GM12878 (cell line): ENCODE data around the gene SF3B4. TPM values are rescaled to one million over a fixed set of nuclear protein-coding genes. Genes with fewer than 3 reads are reported as not detected.

Experiments used
- ESRRA ChIP-seq: IDR thresholded peaks from 2 replicates; pipeline ENCODE4 v1.6.1; 2012; ENCODE audit warnings: mild to moderate bottlenecking, low read length, improper control_type of control experiment
- LARP7 ChIP-seq: fragments of 450-650 bp; IDR thresholded peaks from 2 replicates; pipeline ENCODE4 v1.6.1; 2017; ENCODE audit warnings: mild to moderate bottlenecking
- RCOR1 ChIP-seq: conservative IDR thresholded peaks from 2 replicates; pipeline ENCODE4 v1.6.1; 2012; ENCODE audit warnings: low read depth, low read length, improper control_type of control experiment
- RELB ChIP-seq: fragments of 450-650 bp; IDR thresholded peaks from 2 replicates; pipeline ENCODE4 v1.6.1; 2017; ENCODE audit warnings: low read depth, mild to moderate bottlenecking, moderate library complexity
- SIN3A ChIP-seq: IDR thresholded peaks from 2 replicates; pipeline ENCODE4 v1.6.1; 2012; ENCODE audit warnings: low read depth, low read length, improper control_type of control experiment
- SKIL ChIP-seq: fragments of 450-650 bp; IDR thresholded peaks from 2 replicates; pipeline ENCODE4 v1.6.1; 2017; ENCODE audit warnings: mild to moderate bottlenecking, low read depth, inconsistent platforms; ENCODE audit not compliant: poor library complexity, severe bottlenecking
- SREBF2 ChIP-seq: IDR thresholded peaks from 2 replicates; pipeline ENCODE4 v1.6.1; 2012; ENCODE audit warnings: mild to moderate bottlenecking, low read length
- ZBTB4 ChIP-seq: fragments of 450-650 bp; formaldehyde crosslinking; IDR thresholded peaks from 2 replicates; pipeline ENCODE4 v1.4.0; 2022; ENCODE audit warnings: mild to moderate bottlenecking, moderate library complexity
- ZZZ3 ChIP-seq: IDR thresholded peaks from 2 replicates; pipeline ENCODE4 v1.6.1; 2011; ENCODE audit warnings: low read depth; ENCODE audit not compliant: control insufficient read depth, insufficient read length
- polyA plus RNA-seq, 11 experiments: library from polyadenylated mRNA; depleted of rRNA in 4 of 11; unstranded in 6 of 11; stranded (reverse) in 5 of 11; fragments of >200 nt; fragmentation: Nextera tagmentation in 4 of 11; fragmentation: Illumina TruSeq in 1 of 11; extraction: Ambion mirVana in 4 of 11; extraction: Trizol in 1 of 11; gene quantifications; 1 replicate in 1 of 11; 2 replicates in 10 of 11; pipeline versions ENCODE4 v1.2.1 to v1.2.3, GENCODE V29; 2011 to 2016; ENCODE audit warnings: inconsistent platforms in 2 of 11, missing spikeins in 2 of 11, low read depth in 1 of 11
- total RNA-seq, 4 experiments: library from RNA; depleted of rRNA in 3 of 4; stranded (reverse); fragments of >200 nt in 3 of 4; fragmentation: Illumina TruSeq in 1 of 4; extraction: Trizol in 1 of 4; gene quantifications; 2 replicates each; pipeline versions ENCODE4 v1.2.1 to v1.2.3, GENCODE V29; 2013 to 2021

The SF3B4 gene
- total and polyA plus RNA-seq, 10 of the 15 experiments (the other 5 are each of a cell fraction or from before 2014, with no cell fraction given) = 1.9 to 146 (median 27.5) TPM

GRCh38 chr1:149966405-149966804 is 38.8 kb upstream of the SF3B4 start (continued):
- no peak for TF ChIP-seq ZBTB4 (CRISPR knock-in tag)
- TF ChIP-seq SIN3A = no peak
- no peak for TF ChIP-seq ZZZ3
- no peak for TF ChIP-seq SREBF2
- TF ChIP-seq RELB = no peak
- TF ChIP-seq SKIL = no peak
- TF ChIP-seq LARP7 = no peak
- no peak for TF ChIP-seq RCOR1
- TF ChIP-seq ESRRA = no peak
